Duodenal mucosa (tissue), 2 donors: Measurements from ENCODE around the gene MCCD1.

Experiments
- H3K27ac ChIP-seq: one replicate; pipeline ENCODE4 v1.7.0; 2013; ENCODE audit warnings: low read depth, low read length
- H3K27me3 ChIP-seq, 2 donors: one replicate each; pipeline ENCODE4 v1.7.0; 2013; ENCODE audit warnings: low read length in 2 of 2, control low read depth in 1 of 2; ENCODE audit not compliant: insufficient read depth in 2 of 2, control insufficient read depth in 1 of 2
- H3K36me3 ChIP-seq, 2 donors: one replicate each; pipeline ENCODE4 v1.7.0; 2013; ENCODE audit warnings: low read length in 2 of 2, control low read depth in 1 of 2; ENCODE audit not compliant: insufficient read depth in 2 of 2, control insufficient read depth in 1 of 2
- H3K4me1 ChIP-seq, 2 donors: one replicate each; pipeline ENCODE4 v1.7.0; 2013; ENCODE audit warnings: low read length in 2 of 2, control low read depth in 1 of 2; ENCODE audit not compliant: insufficient read depth in 2 of 2, control insufficient read depth in 1 of 2
- H3K4me3 ChIP-seq, 2 donors: one replicate each; pipeline ENCODE4 v1.7.0; 2013; ENCODE audit warnings: low read length in 2 of 2, low read depth in 1 of 2
- H3K9ac ChIP-seq, 2 donors: one replicate each; pipeline ENCODE4 v1.7.0; 2013; ENCODE audit warnings: low read length in 2 of 2, low read depth in 1 of 2
- H3K9me3 ChIP-seq, 2 donors: one replicate each; pipeline ENCODE4 v1.7.0; 2013; ENCODE audit warnings: low read length in 2 of 2, control low read depth in 1 of 2; ENCODE audit not compliant: control insufficient read depth in 1 of 2

The MCCD1 gene

GRCh38 chr6:31569861-31570536 is 41.2 kb downstream of the MCCD1 start:
- Histone ChIP-seq H3K4me1 (peaks cover 0 to 12% of the 10 kb centered on the region in 2 donors), H3K9ac (no peak overlapping the region), H3K36me3 (no peaks in the 10 kb centered on the region), H3K4me3 (no peak overlapping the region), H3K9me3 (no peaks in the 10 kb centered on the region), H3K27me3 (peaks cover 0 to 4% of the 10 kb centered on the region in 2 donors), H3K27ac (no peak overlapping the region)

GRCh38 chr6:31572041-31572911 is 43.5 kb downstream of the MCCD1 start, which contains the start of gene LTA:
Gene LTA (plus strand): TSS chr6:31572289. CDS start chr6:31572743, 454 bp downstream.
- Histone ChIP-seq H3K4me1 (peaks cover 0 to 12% of the 10 kb centered on the region in 2 donors), H3K9me3 (no peaks in the 10 kb centered on the region), H3K36me3 (no peaks in the 10 kb centered on the region), H3K27me3 (peaks cover 0 to 5% of the 10 kb centered on the region in 2 donors), H3K4me3 (peak within 1 kb of the TSS; percentile 20 to 44), H3K9ac (peak within 1 kb of the TSS in 1 of 2 donors; percentile 10), H3K27ac (no peak within 1 kb of the TSS)

- H3K27me3 ChIP-seq = peaks cover 0 to 5% of the 10 kb centered on the region in 2 donors
- H3K9me3 ChIP-seq = no peaks in the 10 kb centered on the region
- H3K9ac ChIP-seq = no peak overlapping the region
- H3K4me1 ChIP-seq = peaks cover 0 to 6% of the 10 kb centered on the region in 2 donors
- no peaks in the 10 kb centered on the region for H3K36me3 ChIP-seq
- no peak overlapping the region for H3K4me3 ChIP-seq
- H3K27ac ChIP-seq = no peak overlapping the region
Observed at GRCh38 chr6:31573239-31574105, 44.7 kb downstream of the MCCD1 start.

- Histone ChIP-seq H3K4me1 (peaks cover 0 to 3% of the 10 kb centered on the region in 2 donors), H3K4me3 (no peak overlapping the region), H3K9ac (no peak overlapping the region), H3K36me3 (no peaks in the 10 kb centered on the region), H3K27me3 (peaks cover 0 to 5% of the 10 kb centered on the region in 2 donors), H3K27ac (no peak overlapping the region), H3K9me3 (no peaks in the 10 kb centered on the region)
Observed at GRCh38 chr6:31574106-31575061, 45.6 kb downstream of the MCCD1 start.

- Histone ChIP-seq H3K27me3 (peaks cover 0 to 5% of the 10 kb centered on the region in 2 donors), H3K36me3 (no peaks in the 10 kb centered on the region), H3K27ac (no peak within 1 kb of the TSS), H3K9me3 (no peaks in the 10 kb centered on the region), H3K4me1 (peaks cover 1 to 2% of the 10 kb centered on the region in 2 donors), H3K9ac (peak within 1 kb of the TSS; percentile 21 to 32), H3K4me3 (peak within 1 kb of the TSS; percentile 51 to 60)
Observed at GRCh38 chr6:31575335-31575901, 46.7 kb downstream of the MCCD1 start, which contains the start of gene TNF. Gene TNF (plus strand): TSS chr6:31575565. CDS start chr6:31575742, 177 bp downstream.

- Histone ChIP-seq H3K36me3 (no peaks in the 10 kb centered on the region), H3K4me1 (peaks cover 5% of the 10 kb centered on the region in 2 donors), H3K4me3 (peak overlapping the region; percentile 51 to 60), H3K9me3 (no peaks in the 10 kb centered on the region), H3K27ac (no peak overlapping the region), H3K9ac (peak overlapping the region; percentile 15 to 21), H3K27me3 (peaks cover 0 to 5% of the 10 kb centered on the region in 2 donors)
Observed at GRCh38 chr6:31575952-31576685, 47.4 kb downstream of the MCCD1 start.

GRCh38 chr6:31576897-31577578 is 48.3 kb downstream of the MCCD1 start:
- peak overlapping the region in 1 of 2 donors; percentile 12 for H3K9ac ChIP-seq
- no peaks in the 10 kb centered on the region for H3K36me3 ChIP-seq
- peak overlapping the region; percentile 51 to 60 for H3K4me3 ChIP-seq
- H3K9me3 ChIP-seq = no peaks in the 10 kb centered on the region
- no peak overlapping the region for H3K27ac ChIP-seq
- H3K4me1 ChIP-seq = peaks cover 10 to 13% of the 10 kb centered on the region in 2 donors
- H3K27me3 ChIP-seq = peaks cover 0 to 5% of the 10 kb centered on the region in 2 donors

GRCh38 chr6:31577579-31577966 is 48.8 kb downstream of the MCCD1 start:
- H3K9me3 ChIP-seq = no peaks in the 10 kb centered on the region
- H3K9ac ChIP-seq = no peak overlapping the region
- peaks cover 12 to 17% of the 10 kb centered on the region in 2 donors for H3K4me1 ChIP-seq
- no peaks in the 10 kb centered on the region for H3K36me3 ChIP-seq
- peak overlapping the region; percentile 51 to 60 for H3K4me3 ChIP-seq
- H3K27me3 ChIP-seq = peaks cover 1 to 5% of the 10 kb centered on the region in 2 donors
- no peak overlapping the region for H3K27ac ChIP-seq
